Stomach (tissue), 9 donors: Measurements from ENCODE around the gene PLSCR3. TPM values are rescaled to one million over a fixed set of nuclear protein-coding genes. Genes with fewer than 3 reads are reported as not detected.

Source experiments
- DNase-seq, 2 donors: peaks; one replicate each; pipeline versions ENCODE4 v3.0.0 to v3.0.0-alpha.2; 2013 to 2019
- H3K27ac ChIP-seq, 5 donors: fragments of 200-600 bp in 4 of 5; sonication (generic) in 4 of 5; one replicate each; pipeline ENCODE4 v1.5.1; 2013 to 2019; ENCODE audit warnings: mild to moderate bottlenecking in 1 of 5, moderate library complexity in 1 of 5
- H3K27me3 ChIP-seq, 3 donors: fragments of 200-600 bp; sonication (generic); one replicate each; pipeline ENCODE4 v1.5.1; 2017 to 2019; ENCODE audit warnings: mixed run types in 1 of 3
- H3K36me3 ChIP-seq, 4 donors: fragments of 200-600 bp; sonication (generic); 1 replicate in 3 of 4; 2 replicates in 1 of 4; pipeline ENCODE4 v1.5.1; 2016 to 2019
- H3K4me1 ChIP-seq, 4 donors: fragments of 200-600 bp; sonication (generic); one replicate each; pipeline ENCODE4 v1.5.1; 2016 to 2019
- H3K4me3 ChIP-seq, 4 donors: fragments of 200-600 bp; sonication (generic) in 3 of 4; one replicate each; pipeline ENCODE4 v1.5.1; 2016 to 2019; ENCODE audit warnings: mild to moderate bottlenecking in 1 of 4
- H3K9me3 ChIP-seq, 4 donors: fragments of 200-600 bp; sonication (generic); one replicate each; pipeline ENCODE4 v1.5.1; 2016 to 2019
- EP300 ChIP-seq: sonication (generic); formaldehyde crosslinking; IDR thresholded peaks from one replicate; pipeline ENCODE4 v1.6.1; 2017; ENCODE audit warnings: antibody characterized with exemption
- POLR2A ChIP-seq, 4 donors: fragments of 450-650 bp; IDR thresholded peaks; one replicate each; pipeline ENCODE4 v1.6.1; 2016; ENCODE audit warnings: antibody characterized with exemption in 4 of 4, control low read depth in 2 of 4, mild to moderate bottlenecking in 1 of 4, moderate library complexity in 1 of 4
- POLR2AphosphoS5 ChIP-seq, 3 donors: sonication (generic); formaldehyde crosslinking; IDR thresholded peaks; one replicate each; pipeline ENCODE4 v1.6.1; 2016; ENCODE audit warnings: antibody characterized with exemption in 3 of 3
- WGBS, 5 donors: extraction: QIAGEN DNeasy Blood & Tissue Kit in 3 of 5; methylation state at CpG; one replicate each; pipeline versions ENCODE4 v1.1.5 to v1.1.7; 2013 to 2018; 5-methylcytosine and 5-hydroxymethylcytosine counted together
- intact Hi-C: fragments of 100-400 bp; cut with DNase I; formaldehyde crosslinking; loops from one replicate; pipeline ENCODE4 v1.15.1; 2023; ENCODE audit warnings: low total_unique reads
- polyA plus RNA-seq, 3 donors: library from polyadenylated mRNA; stranded (reverse); fragments of 200-250 nt; gene quantifications; one replicate each; pipeline ENCODE4 v1.2.3, GENCODE V29; 2013
- total RNA-seq, 5 donors: library from RNA; depleted of rRNA; stranded (reverse); fragments of >200 nt; gene quantifications; one replicate each; pipeline versions ENCODE4 v1.1.0 to v1.2.3, GENCODE V29; 2014 to 2016
- TF ChIP-seq, protein P1 (sequence below), 7 experiments: fragments of 450-650 bp in 4 of 7; fragments of 200-600 bp in 3 of 7; sonication (generic) in 3 of 7; IDR thresholded peaks; one replicate each; pipeline ENCODE4 v1.5.1; 2016 to 2019; ENCODE audit warnings: antibody characterized with exemption in 7 of 7, control low read depth in 2 of 7, mild to moderate bottlenecking in 1 of 7
- donor health status: healthy with polysubstance abuse.
- donor health status: Bipolar disorder and iron deficiency.
- donor health status: healthy.

Gene PLSCR3
- total and polyA plus RNA-seq, 8 donors: 7.9 to 101 (median 24.4) TPM; not detected in 1

DNA sequence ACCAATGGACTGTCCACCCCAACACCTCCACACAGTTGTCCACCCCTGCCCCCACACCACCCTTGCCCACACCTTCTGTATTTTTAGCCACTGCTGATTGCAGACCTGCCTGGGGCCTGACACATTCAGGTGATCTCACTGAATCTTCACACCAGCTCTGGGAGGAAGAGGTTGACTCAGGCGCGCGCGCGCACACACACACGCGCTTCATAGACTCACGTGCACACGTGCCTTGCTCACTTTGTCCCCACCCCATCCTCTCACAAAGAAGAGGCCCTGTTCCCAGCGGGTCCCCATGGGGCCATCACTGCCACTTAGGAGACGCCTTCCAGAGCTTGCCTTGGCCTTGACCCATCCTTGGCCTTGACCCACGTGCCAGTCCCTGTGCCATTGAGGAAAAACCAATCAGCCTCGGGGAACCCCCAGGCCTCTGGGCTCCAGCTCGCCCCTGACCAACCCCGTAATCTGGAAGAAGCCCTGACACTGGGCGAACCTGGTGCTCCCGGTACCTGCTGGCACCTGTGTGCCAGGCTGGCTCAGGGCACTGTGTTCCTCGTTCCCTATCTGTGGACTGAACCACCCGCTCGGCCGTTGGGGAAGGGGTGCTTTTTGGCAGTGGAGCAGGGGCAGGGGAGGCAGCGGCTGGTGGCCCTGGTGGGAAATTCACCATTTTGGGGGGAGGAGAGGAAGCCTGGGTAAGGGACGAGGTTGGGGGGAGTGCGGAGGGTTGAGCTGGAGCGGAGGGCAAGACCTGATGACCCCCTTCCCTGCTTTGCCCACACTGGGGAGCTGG is 16.5 kb upstream of the PLSCR3 start:
- Histone ChIP-seq H3K4me3 (no peak overlapping the region), H3K27me3 (no peaks in the 10 kb centered on the region), H3K27ac (no peak overlapping the region), H3K4me1 (peaks cover 3 to 12% (median 8%) of the 10 kb centered on the region in 4 donors), H3K9me3 (no peaks in the 10 kb centered on the region), H3K36me3 (peaks cover 0 to 39% (median 26%) of the 10 kb centered on the region in 4 donors)
- 78 to 89% (median 84%) methylated on average over 21 to 25 of the region's 25 CpGs for WGBS, 5 donors
- intact Hi-C loops: no loop called here
- TF ChIP-seq POLR2AphosphoS5 (IDR thresholded peaks at IDR 0.05) (no peak), POLR2A (IDR thresholded peaks at IDR 0.05) (no peak), EP300 (no peak)
- TF ChIP-seq, protein P1, sequence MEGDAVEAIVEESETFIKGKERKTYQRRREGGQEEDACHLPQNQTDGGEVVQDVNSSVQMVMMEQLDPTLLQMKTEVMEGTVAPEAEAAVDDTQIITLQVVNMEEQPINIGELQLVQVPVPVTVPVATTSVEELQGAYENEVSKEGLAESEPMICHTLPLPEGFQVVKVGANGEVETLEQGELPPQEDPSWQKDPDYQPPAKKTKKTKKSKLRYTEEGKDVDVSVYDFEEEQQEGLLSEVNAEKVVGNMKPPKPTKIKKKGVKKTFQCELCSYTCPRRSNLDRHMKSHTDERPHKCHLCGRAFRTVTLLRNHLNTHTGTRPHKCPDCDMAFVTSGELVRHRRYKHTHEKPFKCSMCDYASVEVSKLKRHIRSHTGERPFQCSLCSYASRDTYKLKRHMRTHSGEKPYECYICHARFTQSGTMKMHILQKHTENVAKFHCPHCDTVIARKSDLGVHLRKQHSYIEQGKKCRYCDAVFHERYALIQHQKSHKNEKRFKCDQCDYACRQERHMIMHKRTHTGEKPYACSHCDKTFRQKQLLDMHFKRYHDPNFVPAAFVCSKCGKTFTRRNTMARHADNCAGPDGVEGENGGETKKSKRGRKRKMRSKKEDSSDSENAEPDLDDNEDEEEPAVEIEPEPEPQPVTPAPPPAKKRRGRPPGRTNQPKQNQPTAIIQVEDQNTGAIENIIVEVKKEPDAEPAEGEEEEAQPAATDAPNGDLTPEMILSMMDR (IDR thresholded peaks at IDR 0.05): no peak
- no peak for DNase-seq

DNA sequence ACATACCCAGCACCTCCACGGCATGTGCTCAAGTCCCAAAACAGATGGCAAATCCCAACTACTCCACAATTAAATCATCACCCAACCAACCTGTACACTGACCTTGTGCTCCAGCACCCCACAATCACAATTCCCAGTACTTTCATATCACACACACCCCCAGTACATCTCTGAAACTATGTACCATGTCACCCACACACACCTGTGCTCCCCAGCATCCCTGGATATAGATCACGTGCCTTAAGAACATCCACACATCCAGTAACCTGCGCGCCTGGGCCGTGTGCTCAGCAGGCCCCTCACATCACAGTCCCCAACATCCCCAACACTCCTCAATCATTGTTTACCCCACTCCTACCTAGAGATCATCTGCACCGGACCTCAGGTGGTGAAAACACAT is 15.4 kb upstream of the PLSCR3 start:
- Histone ChIP-seq H3K27me3 (peaks cover 0 to 11% (median 0%) of the 10 kb centered on the region in 3 donors), H3K9me3 (no peaks in the 10 kb centered on the region), H3K36me3 (peaks cover 0 to 27% (median 20%) of the 10 kb centered on the region in 4 donors), H3K4me1 (peaks cover 14 to 23% (median 19%) of the 10 kb centered on the region in 4 donors), H3K4me3 (no peak overlapping the region), H3K27ac (no peak overlapping the region)
- intact Hi-C loops: no loop called here
- WGBS, 5 donors: 89 to 94% (median 91%) methylated on average over 6 of the region's 6 CpGs
- TF ChIP-seq, protein P1 (IDR thresholded peaks at IDR 0.05): no peak
- no peak for TF ChIP-seq EP300
- TF ChIP-seq POLR2A (IDR thresholded peaks at IDR 0.05): no peak
- no peak for TF ChIP-seq POLR2AphosphoS5 (IDR thresholded peaks at IDR 0.05)
- no peak for DNase-seq

DNA sequence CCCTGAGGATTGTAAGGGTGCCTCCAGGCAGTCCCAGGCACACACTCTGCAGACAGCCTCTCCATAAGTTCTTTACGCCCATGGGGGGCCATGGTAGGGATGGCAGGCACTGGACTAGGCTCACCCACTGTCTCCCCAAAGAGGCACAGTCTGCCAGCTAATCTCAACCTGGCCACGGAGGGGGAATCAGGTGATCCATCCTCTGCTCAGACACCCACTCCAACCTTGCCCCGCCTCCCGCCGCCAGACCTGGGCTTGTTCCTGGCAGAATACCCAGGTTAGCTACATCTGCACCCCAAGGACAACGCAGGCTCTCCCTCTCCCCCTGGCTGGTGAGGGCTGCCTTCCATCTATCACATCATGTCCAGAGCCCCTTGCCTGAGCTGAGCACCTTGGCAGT is 14.5 kb upstream of the PLSCR3 start:
- Histone ChIP-seq H3K9me3 (no peaks in the 10 kb centered on the region), H3K4me3 (no peak overlapping the region), H3K4me1 (peaks cover 17 to 23% (median 19%) of the 10 kb centered on the region in 4 donors), H3K36me3 (peaks cover 0 to 25% (median 19%) of the 10 kb centered on the region in 4 donors), H3K27me3 (peaks cover 0 to 13% (median 0%) of the 10 kb centered on the region in 3 donors), H3K27ac (no peak overlapping the region)
- WGBS, 5 donors: 74 to 90% (median 80%) methylated on average over 2 to 6 of the region's 6 CpGs
- TF ChIP-seq POLR2A (IDR thresholded peaks at IDR 0.05): no peak
- intact Hi-C loops: no loop called here
- DNase-seq: no peak

DNA sequence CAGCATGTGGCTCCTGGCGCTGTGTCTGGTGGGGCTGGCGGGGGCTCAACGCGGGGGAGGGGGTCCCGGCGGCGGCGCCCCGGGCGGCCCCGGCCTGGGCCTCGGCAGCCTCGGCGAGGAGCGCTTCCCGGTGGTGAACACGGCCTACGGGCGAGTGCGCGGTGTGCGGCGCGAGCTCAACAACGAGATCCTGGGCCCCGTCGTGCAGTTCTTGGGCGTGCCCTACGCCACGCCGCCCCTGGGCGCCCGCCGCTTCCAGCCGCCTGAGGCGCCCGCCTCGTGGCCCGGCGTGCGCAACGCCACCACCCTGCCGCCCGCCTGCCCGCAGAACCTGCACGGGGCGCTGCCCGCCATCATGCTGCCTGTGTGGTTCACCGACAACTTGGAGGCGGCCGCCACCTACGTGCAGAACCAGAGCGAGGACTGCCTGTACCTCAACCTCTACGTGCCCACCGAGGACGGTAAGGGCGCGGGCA is 14.0 kb upstream of the PLSCR3 start:
- Histone ChIP-seq H3K27ac (no peak overlapping the region), H3K27me3 (peaks cover 0 to 13% (median 0%) of the 10 kb centered on the region in 3 donors), H3K36me3 (peaks cover 0 to 25% (median 19%) of the 10 kb centered on the region in 4 donors), H3K9me3 (no peaks in the 10 kb centered on the region), H3K4me3 (peak overlapping the region in 1 of 4 donors; percentile 6), H3K4me1 (peaks cover 19 to 26% (median 21%) of the 10 kb centered on the region in 4 donors)
- intact Hi-C loops: no loop called here
- WGBS, 5 donors: 44 to 80% (median 56%) methylated on average over 27 to 58 of the region's 58 CpGs
- DNase-seq: peak in 1 of 2 donors; percentile 60
- TF ChIP-seq POLR2AphosphoS5 (IDR thresholded peaks at IDR 0.05): no peak
- TF ChIP-seq EP300: no peak
- TF ChIP-seq, protein P1 (IDR thresholded peaks at IDR 0.05): no peak
- no peak for TF ChIP-seq POLR2A (IDR thresholded peaks at IDR 0.05)
